HG02943 (cell line): ENCODE results near the gene SIRPG.
"Not testable (repeated sequence)": the region's sequence is repeated elsewhere in the genome, so short reads cannot be mapped to it uniquely, and the experiment has no call there.

Experiments
- ATAC-seq: cut with Tn5 transposase; IDR thresholded peaks from one replicate; pipeline ENCODE4 v1.9.1; 2021; ENCODE audit warnings: mild to moderate bottlenecking, low read depth, moderate library complexity; ENCODE audit not compliant: unreplicated experiment

The SIRPG gene

DNA sequence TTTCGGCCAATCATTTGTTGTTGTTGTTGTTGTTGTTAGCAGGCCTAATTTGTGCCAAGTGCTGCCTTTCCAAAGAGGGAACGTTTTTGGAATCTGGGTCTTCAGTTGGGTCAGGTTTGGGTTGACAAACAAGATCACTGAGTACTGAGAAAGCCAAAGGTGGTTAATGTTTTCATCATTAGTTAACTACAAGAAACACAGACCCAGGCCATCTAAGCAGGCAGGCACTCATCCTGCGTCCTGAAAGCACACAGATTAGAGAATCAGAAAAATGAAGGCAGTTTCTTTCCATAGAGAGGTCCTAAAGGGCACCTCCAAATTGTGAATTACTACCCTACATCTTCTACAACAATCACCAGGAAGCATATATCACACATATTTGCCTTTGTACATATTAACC lies 15.1 kb upstream of the SIRPG start:
- ATAC-seq, result no peak

DNA sequence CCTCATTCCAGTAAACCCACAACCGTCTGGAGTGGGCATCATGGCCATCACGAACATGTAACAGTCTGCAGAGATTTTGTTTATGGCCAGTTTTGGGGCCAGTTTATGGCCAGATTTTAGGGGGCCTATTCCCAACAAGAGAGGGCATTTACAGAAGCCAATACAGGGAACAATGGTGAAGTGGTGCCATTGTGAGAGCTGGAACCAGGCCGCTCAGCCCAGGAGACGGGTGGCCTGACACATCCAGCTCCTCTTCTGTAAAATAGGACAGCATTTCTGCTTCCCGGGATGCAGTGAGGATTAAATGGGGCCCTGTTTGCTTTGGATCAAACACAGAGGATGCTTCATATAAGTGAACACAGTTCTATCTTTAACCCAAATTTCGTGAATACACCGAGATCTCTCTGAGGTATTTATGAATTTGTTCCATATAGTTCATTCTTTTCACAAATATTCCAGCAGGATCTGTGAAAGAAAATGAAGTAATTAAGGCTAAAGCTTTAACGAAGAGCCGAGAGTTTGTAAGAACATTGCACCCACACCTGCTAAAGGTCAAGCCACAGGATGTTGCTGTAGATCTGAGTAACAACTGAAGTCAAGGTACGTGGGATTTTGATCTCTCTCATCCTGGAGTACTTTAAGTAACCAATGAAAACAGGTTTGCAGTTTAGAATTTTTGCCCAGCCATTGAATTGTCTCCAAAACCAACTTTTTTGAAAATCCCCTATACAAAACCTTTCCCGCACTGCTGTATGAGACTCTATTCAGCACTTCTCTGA lies 14.5 kb upstream of the SIRPG start:
- ATAC-seq, result no peak

DNA sequence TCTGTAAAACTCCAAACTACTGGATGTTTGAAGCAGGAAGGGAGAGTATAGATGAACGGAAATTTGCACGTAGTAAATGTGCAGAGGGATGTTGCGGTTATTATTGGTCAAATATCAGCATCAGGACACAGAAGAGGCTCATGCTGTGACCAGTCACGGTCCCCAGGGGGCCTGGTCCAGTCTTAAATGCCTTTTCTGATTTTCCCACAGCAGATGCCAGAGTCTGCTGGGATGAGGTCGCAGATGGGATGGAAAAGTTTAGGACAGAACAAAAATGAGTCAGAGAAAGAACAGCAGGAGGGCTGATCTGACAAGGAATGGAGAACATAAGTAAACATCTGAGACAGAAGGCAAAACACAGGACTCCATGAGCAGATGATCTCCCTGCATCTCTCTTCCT lies 11.7 kb upstream of the SIRPG start:
- ATAC-seq, result no peak

DNA sequence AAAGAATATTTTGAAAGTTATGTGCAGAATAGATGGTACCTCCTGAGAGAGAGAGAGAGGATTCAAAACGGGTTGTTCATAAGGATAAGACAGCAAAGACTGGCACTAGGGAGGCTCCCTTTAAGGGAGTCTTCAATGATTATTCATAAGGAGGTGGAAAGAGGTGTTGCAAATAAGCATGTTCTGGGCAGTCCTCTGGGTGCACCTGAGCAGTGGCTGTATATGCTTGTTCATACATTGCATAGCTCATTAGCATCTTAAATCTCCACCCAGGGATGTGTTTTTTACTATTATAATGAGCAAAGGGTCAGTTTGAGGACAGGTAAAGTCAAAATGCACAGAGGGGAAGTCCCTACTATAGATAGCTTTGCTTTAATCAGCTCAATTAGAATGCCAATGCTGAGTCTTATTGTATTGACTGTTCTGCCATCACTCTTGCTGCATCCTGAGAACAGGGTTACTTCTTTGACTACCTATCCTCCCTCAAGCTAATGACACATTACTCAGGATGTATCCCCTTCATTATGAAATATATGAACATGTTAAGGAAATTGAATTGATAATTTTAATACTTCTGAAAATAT lies 10.0 kb upstream of the SIRPG start:
- ATAC-seq, result no peak

DNA sequence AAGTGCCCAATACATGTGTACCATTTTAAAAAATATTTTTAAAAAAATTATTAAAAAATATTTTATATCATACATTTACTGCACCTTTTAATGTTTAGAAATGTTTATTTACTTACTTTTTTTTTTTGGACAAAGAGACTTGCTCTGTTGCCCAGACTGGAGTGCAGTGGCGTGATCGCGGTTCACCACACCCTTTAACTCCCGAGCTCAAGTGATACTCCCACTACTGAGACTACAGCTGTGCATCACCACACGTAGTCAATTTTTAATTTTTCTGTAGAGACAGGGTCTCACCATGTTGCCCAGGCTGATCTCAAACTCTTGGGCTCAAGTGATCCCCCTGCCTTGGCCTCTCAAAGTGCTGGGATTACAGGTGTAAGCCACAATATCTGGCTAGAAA lies 9.2 kb upstream of the SIRPG start:
- no peak for ATAC-seq

DNA sequence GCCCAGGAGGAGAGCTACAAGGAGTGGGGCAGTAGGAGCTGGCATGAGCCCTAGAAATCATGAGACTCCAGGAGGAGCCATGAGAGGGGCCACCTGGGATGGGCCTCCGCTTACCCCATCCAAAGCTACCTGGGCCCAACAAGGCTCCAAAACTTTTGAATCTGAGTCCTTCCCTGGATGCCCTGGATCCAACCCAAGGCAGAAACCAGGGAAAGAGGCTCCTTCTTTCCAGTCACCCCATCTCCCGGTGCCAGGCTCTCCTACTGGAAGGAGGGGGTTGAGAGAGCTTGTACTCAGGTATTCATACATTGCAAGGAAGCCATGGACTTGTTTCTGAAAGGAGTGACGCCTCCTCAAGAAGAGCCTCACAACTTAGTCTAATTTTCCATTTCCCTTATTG lies 7.8 kb upstream of the SIRPG start:
- no peak for ATAC-seq

DNA sequence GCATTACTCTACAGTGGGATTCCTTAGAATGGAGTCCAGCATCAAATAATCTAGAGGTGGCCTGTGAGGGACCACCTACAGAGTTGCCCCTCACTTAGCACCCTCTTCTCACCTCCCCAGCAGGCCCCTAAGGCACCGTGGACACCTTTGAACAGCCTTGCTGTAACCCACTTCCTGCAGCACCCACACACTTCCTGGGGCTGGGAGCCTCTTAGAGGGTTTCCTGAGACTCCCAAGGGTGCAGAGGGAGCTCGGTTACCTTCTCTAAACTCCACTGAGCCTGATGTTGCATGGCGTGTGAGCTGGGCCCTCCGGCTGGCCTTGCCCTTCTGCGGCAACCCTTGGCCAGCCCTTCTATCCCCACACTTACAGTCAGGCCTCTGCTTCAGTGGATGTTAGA lies 7.3 kb upstream of the SIRPG start:
- no peak for ATAC-seq

DNA sequence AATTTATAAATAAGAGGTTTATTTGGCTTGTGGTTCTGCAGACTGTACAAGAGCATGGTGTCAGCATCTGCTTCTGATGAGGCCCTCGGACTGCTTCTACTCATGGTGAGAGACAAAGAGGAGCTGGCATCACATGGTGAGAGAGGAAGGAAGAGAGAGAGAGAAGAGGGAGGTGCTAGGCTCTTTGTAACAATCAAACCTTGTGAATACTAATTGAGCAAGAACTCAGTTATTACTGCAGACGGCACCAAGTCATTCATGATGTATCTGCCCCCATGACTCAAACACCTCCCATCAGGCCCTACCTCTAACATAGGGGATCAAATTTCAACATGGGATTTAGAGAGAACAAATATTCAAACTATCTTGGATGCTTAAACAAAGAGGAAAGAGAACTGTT lies 6.3 kb upstream of the SIRPG start:
- ATAC-seq, result no peak

DNA sequence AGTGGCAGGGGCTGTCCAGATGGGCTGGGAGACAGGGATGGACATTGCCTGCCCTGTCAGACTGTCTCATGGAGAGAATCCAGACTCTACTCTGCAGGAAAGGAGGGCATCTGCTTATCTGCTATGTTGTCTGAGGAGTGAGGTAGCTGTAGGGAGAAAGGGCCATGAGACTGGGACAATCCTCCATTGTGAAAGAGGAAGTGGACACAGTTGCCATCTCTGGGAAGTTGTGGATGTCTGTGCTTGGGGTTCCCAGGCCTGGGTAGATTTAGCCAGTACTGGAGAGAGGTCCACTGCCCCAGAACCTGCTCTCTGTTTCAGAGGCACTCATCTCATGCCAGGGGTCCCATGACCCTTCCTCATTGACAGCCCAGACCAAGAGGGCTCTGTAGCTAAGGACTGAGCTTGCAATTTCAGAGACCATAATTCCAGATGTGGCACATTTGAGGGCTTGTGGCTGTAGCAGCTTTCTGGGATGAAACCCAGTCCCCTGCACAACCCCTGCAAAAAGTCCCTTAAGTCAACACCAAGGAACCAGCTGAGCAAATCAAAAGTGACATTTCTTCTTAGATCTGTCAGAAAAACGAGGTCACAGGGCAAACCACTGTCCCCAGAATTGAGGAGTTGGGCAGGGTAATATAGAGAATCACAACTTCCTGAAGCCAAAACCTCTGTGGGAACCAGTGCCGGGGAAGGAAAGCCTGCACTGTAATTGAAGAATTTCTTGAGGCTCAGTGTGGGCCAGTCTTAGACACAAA lies 4.1 kb upstream of the SIRPG start:
- no peak for ATAC-seq

DNA sequence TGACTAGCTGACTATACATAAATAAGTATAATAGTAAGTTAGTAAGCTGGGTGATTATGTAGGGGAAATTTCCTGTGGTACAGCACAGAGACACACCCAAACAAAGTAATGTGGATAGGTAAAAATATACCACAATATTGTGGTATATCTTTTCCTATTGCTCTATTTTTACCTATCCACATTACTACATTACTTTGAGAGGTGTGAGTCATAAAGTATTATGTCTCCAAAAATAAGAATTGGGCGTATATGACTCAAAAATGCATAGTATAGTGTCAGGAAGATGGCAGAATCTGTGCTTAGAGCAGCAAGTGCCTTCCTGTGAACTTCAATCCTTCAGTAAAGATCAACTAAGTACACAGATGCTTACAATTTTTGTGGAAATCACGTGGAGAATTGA lies 2.7 kb upstream of the SIRPG start:
- ATAC-seq, result no peak

DNA sequence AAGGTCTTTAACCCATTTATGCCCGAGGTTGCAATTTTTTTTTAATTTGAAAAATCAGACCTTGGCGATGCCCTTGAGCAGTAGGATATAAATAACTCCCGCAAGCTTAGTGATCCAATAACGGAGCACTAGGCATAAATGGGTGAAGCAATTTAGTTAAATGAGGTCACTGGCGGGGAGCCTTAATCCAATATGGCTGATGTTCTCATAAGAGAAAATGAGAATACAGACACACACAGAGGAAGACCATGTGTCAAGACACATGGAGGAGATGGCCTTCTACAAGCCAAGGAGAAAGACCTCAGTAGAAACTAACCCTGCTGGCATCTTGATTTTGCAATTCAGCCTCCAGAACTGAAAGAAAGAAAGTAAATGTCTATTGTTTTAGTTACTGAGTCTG lies 735 bp downstream of the SIRPG start:
- ATAC-seq, result no peak

DNA sequence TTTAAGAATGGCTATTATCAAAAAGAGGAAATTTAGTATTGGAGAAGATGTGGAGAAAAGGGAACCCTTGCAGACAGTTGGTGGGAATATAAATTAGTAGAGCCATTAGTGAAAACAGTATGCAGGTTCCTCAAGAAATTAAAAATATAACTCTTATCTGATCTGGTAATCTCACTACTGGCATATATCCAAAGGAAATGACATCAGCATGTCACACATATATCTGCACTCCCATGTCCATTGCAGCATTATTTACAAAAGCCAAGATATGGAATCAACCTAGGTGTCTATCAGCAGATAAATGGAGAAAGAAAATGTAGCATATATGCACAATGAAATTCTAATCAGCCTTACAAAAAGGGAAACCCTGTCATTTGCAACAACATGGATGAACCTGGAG lies 2.6 kb downstream of the SIRPG start:
- no peak for ATAC-seq

DNA sequence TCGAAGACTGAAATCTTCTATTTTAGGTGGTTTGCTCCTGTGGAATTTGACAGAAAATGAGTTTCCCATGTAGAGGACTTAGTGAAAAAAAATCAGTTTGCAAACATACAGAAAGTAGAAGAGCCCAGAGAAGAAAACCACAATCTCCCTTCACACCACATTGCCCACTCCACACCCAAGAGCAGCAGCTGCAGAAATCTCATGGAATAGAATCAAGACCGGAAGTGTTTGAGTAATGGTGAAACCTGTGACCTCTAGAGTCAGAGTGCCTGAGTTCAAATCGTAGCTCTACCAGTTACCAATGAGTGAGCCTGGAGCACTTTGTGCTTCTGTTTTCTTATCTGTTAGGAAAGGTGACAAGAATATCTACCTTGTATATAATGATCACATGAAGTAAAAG lies 4.6 kb downstream of the SIRPG start:
- ATAC-seq, result no peak

DNA sequence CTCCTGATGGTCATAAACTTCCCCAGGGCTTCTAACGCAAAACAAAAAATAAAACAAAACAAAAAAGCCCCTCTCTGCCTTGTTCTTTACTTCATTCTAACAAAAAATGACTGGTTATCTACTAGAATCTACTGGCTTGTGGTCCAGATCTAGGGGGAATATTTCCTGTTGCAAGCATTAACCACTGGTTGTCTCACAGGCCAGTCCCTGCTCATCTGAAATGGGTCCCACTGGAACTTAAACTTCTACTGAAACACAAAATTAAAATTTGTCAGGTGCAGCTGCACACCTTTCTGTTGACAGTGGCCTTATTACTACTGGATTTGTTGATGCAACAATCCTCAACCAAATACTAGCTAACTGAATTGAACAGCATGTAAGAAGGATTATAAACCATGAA lies 5.5 kb downstream of the SIRPG start:
- no peak for ATAC-seq

DNA sequence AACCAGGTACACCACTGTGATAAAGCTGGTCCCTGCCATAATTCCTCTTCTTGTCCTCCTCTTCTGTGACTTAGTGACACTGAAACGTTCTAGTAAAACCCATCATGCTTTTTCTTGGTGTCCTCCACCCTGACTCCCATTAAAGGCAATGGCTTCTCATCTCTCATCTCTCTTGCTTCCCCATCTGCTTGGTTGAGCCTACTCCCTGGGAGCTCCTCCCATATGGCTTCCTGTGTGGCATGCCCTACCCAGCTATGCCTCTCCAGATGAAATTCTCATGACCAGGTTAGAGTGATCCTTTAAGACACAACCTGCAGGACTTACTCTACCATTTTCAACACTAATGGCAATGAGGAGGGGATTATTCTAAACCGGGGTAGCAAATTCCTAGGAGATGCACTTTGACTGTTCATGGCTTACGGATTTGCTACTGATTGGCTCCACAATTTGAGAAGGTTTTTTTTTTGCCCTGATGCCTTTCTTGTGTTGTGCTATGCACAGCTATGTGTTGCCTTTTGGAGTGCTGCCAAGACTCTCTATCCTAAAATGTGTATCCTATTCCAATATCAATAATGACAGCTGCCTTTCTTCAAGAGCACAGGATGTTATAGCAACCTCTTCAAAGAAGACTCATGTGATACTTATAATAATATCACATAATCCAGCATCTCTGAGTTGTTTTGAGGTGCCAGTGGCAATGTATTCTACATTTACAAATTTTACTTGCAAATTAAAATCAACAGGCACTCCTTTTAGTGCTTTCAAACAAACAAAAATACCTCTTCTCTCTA lies 6.1 kb downstream of the SIRPG start:
- ATAC-seq, result no peak

DNA sequence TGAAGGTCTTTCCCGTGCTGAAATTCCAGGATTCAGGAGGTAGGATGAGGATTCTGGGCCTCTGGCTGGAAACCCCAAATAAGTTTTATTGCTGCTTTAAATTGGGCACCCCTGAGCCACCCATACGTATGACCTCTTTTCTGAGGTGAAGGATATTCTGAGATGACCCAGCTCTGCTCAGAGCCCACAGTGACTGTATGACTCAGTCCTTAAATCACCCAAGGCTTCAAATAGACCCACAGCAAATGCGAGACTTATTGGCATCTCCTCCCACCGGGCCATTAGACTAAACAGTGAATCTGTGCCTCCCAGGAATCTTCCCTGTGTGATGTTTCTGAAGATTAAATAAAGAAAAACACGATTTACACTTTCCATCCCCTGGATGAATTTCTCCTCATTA lies 9.5 kb downstream of the SIRPG start:
- ATAC-seq, result no peak

DNA sequence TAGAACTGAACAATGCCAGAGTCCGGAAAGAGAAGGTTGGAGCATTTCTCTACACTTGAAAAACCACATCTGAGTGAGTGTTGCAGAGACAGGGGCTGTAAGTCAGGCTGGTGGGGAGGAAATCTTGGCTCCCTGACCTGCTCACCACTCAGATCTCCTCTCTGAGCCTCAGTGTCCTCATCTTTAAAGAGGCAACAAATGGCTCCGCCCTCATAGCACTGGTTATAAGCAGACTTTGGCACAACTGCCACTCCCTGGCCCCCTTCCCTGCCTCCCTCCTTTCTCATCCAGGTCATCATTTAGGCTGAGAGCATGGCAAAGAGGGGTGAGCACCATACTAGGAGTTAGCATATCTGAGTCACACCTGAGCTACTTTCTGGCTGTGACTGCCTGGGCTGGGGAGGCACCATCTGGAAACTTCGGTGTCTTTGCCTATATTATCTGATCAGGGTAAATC lies 10.6 kb downstream of the SIRPG start:
- no peak for ATAC-seq

DNA sequence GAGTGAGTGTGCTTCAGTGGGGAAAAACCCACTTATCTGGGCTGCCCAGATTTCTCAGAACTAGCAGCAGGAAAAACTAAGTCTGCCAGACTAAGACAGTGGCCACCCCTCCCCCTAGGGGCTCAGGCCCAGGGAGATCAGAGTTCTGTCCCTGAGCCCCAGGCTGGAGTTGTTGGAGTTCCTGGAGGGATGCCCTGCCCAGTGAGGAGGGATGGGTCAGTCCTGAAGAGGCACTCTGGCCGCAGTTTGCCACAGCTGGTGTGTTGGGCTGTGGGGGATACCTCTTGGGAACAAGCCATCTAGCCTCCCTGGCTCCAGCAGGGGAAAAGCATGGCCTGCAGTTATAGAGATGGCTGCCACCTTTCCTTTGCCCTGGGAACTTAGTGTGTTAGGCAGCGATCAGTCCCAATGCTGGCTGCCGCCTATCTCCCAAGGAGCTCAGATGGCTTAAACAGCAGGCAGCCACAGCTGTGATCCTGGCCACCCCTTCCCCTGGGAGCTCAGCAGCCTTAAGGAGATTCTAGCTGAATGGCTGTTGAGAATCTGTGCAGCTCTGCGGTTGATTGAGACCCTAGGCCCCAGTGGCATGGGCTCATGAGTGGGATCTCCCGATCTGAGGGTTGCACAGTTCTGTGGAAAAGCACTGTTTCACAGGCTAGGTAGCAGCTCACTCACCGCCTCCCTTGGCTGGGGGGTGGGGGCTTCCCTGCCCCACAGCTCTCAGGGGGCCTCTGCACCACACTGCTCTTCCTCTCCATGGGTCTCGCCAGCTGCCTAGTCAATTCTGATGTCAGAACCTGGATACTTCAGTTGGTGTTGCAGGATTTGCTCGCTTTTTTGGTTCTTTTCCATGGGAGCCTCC lies 13.2 kb downstream of the SIRPG start:
- ATAC-seq, result no peak

DNA sequence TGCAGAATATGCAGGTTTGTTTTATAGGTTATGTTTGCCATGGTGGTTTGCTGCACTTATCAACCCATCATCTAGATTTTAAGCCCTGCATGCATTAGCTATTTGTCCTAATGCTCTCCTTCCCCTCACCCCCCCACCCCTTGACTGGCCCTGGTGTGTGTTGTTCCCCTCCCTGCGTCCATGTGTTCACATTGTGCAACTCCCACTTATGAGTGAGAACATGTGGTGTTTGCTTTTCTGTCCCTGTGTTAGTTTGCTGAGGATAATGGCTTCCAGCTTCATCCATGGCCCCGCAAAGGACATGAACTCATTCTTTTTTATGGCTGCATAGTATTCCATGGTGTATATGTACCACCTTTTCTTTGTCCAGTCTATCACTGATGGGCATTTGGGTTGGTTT lies 18.9 kb downstream of the SIRPG start:
- not testable (repeated sequence) for ATAC-seq

DNA sequence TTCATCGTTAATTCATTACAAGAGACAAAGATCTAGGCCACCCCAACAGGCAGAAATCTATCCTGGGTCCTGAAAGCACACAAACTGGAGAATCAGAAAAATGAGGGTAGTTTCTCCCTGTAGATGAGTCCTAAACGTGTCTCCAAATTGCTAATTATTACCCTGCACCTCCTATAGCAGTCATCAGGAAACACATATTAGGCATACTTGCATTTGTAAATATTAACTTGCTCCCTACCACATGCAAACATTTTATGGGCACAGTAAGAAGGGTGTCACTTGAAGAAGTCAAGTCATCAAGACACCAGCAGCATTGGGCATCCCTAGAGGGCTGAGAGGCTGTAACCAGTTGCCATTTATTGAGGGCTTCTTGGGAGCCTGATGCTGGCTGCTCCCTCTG lies 19.8 kb downstream of the SIRPG start:
- ATAC-seq, result no peak
